ENCODE measurements around the gene HHAT. TPM values are rescaled to one million over a fixed set of nuclear protein-coding genes. Genes with fewer than 3 reads are reported as not detected.

The HHAT gene
- total RNA-seq, 1 donor from 2014 or later: 6.0 TPM

GRCh38 chr1:210482945-210483617, 154.4 kb downstream of the HHAT start:
- no peak overlapping the region for H3K27ac Mint-ChIP-seq (ENCODE audit: unreplicated experiment)
- H3K27me3 Mint-ChIP-seq (ENCODE audit: unreplicated experiment): no peaks in the 10 kb centered on the region
- H3K9me3 Mint-ChIP-seq (ENCODE audit: unreplicated experiment): no peaks in the 10 kb centered on the region
- DNase-seq (ENCODE audit: extremely low spot score, unreplicated experiment): no peak
- peaks cover under 1% of the 10 kb centered on the region for H3K4me1 Mint-ChIP-seq (ENCODE audit: unreplicated experiment)
- TF ChIP-seq CTCF (IDR thresholded peaks at IDR 0.05): no peak
- H3K36me3 Mint-ChIP-seq (ENCODE audit: unreplicated experiment): peaks cover 3% of the 10 kb centered on the region
- no peak overlapping the region for H3K4me3 Mint-ChIP-seq (ENCODE audit: unreplicated experiment)

GRCh38 chr1:210483821-210484220, 155.1 kb downstream of the HHAT start:
- no peak for TF ChIP-seq CTCF (IDR thresholded peaks at IDR 0.05)
- H3K27me3 Mint-ChIP-seq (ENCODE audit: unreplicated experiment): no peaks in the 10 kb centered on the region
- H3K4me1 Mint-ChIP-seq (ENCODE audit: unreplicated experiment): no peaks in the 10 kb centered on the region
- no peak overlapping the region for H3K27ac Mint-ChIP-seq (ENCODE audit: unreplicated experiment)
- no peaks in the 10 kb centered on the region for H3K9me3 Mint-ChIP-seq (ENCODE audit: unreplicated experiment)
- H3K36me3 Mint-ChIP-seq (ENCODE audit: unreplicated experiment): peaks cover 2% of the 10 kb centered on the region
- DNase-seq (ENCODE audit: extremely low spot score, unreplicated experiment): no peak
- no peak overlapping the region for H3K4me3 Mint-ChIP-seq (ENCODE audit: unreplicated experiment)

- Mint-ChIP-seq H3K4me1 (ENCODE audit: unreplicated experiment) (peaks cover 18% of the 10 kb centered on the region), H3K27ac (ENCODE audit: unreplicated experiment) (no peak overlapping the region), H3K4me3 (ENCODE audit: unreplicated experiment) (no peak overlapping the region), H3K27me3 (ENCODE audit: unreplicated experiment) (no peaks in the 10 kb centered on the region), H3K36me3 (ENCODE audit: unreplicated experiment) (peaks cover 3% of the 10 kb centered on the region), H3K9me3 (ENCODE audit: unreplicated experiment) (no peaks in the 10 kb centered on the region)
- TF ChIP-seq CTCF (IDR thresholded peaks at IDR 0.05): no peak
- no peak for DNase-seq (ENCODE audit: extremely low spot score, unreplicated experiment)
These were observed 158.3 kb downstream of the HHAT start for GRCh38 chr1:210487021-210487420.

- no peaks in the 10 kb centered on the region for H3K9me3 Mint-ChIP-seq (ENCODE audit: unreplicated experiment)
- no peak overlapping the region for H3K27ac Mint-ChIP-seq (ENCODE audit: unreplicated experiment)
- H3K27me3 Mint-ChIP-seq (ENCODE audit: unreplicated experiment): no peaks in the 10 kb centered on the region
- DNase-seq (ENCODE audit: extremely low spot score, unreplicated experiment): no peak
- H3K4me3 Mint-ChIP-seq (ENCODE audit: unreplicated experiment): no peak overlapping the region
- peaks cover 5% of the 10 kb centered on the region for H3K36me3 Mint-ChIP-seq (ENCODE audit: unreplicated experiment)
- TF ChIP-seq CTCF (IDR thresholded peaks at IDR 0.05): no peak
- H3K4me1 Mint-ChIP-seq (ENCODE audit: unreplicated experiment): peaks cover 18% of the 10 kb centered on the region
These were observed 160.8 kb downstream of the HHAT start for GRCh38 chr1:210489491-210489890.

- Mint-ChIP-seq H3K9me3 (ENCODE audit: unreplicated experiment) (no peaks in the 10 kb centered on the region), H3K27ac (ENCODE audit: unreplicated experiment) (peak overlapping the region; percentile 6), H3K4me3 (ENCODE audit: unreplicated experiment) (no peak overlapping the region), H3K4me1 (ENCODE audit: unreplicated experiment) (peaks cover 18% of the 10 kb centered on the region), H3K36me3 (ENCODE audit: unreplicated experiment) (peaks cover 5% of the 10 kb centered on the region), H3K27me3 (ENCODE audit: unreplicated experiment) (no peaks in the 10 kb centered on the region)
- TF ChIP-seq CTCF (IDR thresholded peaks at IDR 0.05): no peak
- no peak for DNase-seq (ENCODE audit: extremely low spot score, unreplicated experiment)
These were observed 162.1 kb downstream of the HHAT start for GRCh38 chr1:210490781-210491180.

Data from osteocyte (in vitro differentiated cells).